Left renal cortex interstitium (tissue), 4 donors: ENCODE data around the gene CDC42EP1. TPM values are rescaled to one million over a fixed set of nuclear protein-coding genes. Genes with fewer than 3 reads are reported as not detected.
A peak's percentile ranks its signal among the peaks of the same experiment; 100 is the strongest.
"Not testable (repeated sequence)": the region's sequence is repeated elsewhere in the genome, so short reads cannot be mapped to it uniquely, and the experiment has no call there.

Experiments
- DNase-seq, 4 donors: peaks; one replicate each; pipeline ENCODE4 v3.0.0-alpha.2; 2013; ENCODE audit warnings: low read depth in 4 of 4, low spot score in 2 of 4, missing footprints in 1 of 4
- polyA plus RNA-seq, 4 donors: library from polyadenylated mRNA; unstranded; fragments of 120-200 nt; gene quantifications; one replicate each; pipeline ENCODE4 v1.2.1, GENCODE V29; 2013; ENCODE audit not compliant: insufficient read length in 4 of 4

The CDC42EP1 gene
- polyA plus RNA-seq, 4 donors, result 35.5 to 81.5 (median 52.2) TPM

DNA sequence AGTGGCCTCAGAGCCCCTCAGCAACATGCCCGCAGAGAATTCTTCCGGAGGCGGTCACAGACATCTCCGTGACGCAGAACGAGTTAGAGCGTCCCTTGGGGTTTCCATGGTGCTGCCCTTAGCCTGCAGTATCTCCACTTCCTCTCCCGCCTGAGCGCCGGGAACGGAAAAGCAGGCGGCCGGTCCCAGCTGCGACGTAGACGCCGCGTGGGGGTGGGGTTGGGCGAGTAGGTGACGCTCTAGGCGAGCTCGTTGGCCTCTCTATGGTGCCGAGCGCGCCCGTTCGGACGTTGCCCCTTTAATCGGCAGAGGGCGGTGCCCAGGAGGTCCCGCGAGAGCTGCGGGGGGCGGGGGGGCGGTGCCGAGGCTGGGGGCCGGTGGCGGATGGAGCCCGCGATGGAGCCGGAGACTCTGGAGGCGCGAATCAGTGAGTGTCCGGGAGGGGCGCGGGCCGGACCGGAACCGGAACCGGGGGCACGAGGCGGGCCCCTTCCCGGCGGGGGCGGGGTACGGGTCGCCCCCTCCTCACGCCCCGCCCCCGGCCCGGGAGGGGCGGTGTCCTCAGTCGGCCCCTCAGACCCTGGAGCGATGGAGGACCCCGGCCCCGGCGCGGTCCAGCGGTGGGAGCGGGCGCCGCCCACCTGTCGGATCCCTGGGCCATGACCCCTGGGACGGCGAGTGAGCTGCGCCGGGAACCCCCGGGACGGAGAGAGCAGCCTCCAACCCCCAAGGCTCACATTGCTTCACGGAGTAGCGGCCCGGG lies 48.4 kb downstream of the CDC42EP1 start, which contains the start of gene GGA1:
TSS of gene GGA1 (plus strand) at position 358 of the 763 bp plus-strand sequence. CDS start at position 385, 27 bp downstream.
- DNase-seq, result peak; percentile 93 to 97 (median 94)

DNA sequence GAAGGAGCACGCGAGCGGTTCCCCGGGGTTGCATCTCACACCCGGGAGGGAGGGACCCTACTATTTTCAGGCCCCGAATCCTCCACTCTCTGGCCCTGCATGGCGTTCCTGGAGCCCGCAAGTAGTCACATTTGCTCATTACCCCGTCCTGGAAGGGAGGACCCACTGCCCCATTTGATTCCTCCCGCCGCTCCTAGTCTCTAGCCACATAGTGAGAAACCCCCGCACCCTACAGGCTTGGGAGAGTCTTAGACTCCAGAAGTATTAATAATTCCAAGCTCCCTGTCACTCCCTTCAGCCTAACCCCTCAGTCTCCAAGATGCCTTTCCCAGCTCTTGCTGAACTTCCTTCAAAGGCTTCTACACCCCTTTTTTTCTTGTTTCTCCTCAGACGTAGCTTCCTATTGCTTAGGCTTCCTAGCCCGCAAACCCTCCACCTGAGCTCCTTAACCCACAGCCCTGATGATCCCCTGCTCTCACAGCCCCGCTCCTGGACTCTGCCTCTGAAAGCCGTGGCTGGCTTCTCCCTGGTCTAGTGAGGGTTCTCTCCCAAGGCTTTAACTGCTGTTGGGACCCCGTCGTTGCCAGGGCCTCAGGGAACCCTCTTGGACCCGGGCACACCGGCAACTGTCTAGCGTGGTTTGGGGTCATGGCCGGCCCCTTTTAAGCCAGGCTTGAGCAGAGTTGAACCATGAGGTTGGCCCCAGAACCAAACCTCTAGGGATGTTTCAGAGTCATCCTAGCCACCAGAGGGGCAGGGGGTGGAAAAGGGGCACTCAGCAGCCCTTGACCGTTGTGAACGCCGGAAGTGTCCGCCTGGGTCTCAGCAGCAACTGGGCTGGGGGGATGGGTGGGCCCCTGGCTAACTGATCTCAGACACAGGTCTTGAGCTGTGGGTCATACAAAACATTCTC lies 49.2 kb downstream of the CDC42EP1 start:
- DNase-seq, result no peak

DNA sequence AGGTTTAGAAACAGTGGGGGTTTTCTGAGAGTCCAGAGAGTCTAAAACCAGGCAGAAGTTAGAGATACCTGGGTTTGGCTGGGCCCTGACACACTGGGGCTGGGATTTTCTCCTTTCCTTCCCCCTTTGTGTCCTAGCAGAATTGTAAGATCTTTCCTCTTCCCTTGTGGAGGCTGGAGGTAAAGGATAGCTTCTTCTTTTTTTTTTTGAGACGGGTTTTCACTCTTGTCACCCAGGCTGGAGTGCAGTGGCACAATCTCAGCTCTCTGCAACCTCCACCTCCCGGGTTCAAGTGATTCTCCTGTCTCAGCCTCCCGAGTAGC lies 49.8 kb downstream of the CDC42EP1 start:
- not testable (repeated sequence) for DNase-seq

DNA sequence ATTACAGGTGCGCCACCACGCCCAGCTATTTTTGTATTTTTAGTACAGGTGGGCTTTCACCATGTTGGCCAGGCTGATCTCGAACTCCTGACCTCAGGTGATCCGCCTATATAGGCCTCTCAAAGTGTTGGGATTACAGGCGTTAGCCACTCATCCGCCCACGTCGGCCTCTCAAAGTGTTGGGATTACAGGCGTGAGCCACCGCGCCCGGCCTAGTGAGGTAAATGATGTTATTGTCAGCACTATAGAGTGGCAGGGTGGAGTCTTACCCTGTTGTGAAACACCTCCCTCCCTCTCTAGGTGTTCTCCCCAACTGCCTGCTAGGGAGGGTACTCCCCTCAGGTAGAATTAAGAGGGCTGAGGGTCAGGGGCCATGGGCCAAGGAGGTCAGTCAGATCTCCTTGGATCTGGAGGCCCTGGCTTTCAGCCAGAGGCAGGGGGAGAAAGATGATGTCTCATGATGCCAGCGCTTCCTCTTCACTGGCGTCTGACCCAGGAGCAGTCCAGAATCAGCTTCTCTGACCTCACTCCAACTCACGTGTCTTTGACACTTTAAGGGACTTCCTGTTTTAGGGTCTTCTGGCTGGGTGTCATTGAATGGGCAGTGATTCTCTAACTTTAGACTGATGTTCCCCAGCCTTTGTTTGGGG lies 50.3 kb downstream of the CDC42EP1 start:
- no peak for DNase-seq

DNA sequence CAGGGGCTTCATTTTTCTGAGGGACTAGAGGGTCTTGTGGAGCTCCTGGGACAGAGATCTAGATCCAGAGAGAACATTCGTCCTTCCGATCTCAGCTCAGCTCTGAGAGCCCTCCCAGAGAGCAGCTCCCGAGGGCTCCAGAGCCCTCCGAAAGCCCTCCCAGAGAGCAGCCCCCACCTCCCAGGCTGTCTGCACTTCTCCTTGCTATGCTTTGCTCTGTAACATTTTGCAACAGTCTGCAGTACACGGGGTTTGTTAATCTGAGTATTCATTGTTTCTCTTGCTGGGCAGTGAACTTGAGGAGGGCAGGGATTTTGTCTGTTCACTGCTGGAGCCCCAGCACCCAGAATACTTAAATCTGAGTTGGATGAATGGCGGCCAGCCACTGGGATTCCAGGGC lies 50.9 kb downstream of the CDC42EP1 start:
- DNase-seq, result no peak

DNA sequence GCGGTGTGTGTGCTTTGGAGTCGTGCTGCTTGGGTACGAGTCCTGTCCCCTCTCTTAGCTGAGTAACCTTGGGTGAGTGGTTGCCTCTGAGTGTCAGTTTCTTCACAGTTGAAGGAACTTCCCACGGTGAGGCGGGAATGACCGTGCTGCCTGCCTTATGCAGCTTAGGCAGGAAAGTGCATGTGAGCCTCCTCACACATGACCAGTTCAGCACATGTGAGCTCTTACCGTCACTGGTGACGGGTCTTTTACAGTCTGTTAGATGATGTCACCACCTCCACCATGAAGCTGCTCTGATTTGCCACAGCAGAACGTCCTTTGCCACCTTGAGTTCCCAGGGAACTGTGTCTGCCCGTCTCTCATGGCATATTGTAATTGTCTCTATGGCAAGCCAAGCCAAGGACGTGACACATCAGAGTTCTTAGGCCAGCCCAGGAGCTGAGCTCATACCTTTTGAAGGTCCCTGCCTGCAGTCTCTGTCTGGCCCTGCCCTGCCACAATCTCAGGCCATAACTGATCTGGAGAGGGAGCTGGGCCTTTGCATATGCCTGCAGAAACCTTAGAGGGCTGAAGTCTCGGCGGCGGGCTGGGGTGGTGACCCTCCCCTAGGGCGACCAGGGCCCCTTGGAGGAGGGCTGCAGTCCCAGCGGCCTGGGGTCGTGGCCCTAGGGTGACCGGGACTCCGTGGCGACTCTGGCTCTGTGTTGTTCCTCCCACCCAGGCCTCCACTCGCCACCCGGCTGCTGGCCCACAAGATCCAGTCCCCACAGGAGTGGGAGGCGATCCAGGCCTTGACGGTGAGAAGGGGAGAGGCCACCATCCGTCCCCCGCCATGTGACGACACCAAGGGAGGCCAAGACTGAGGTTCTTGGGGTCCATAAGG lies 56.2 kb downstream of the CDC42EP1 start:
- no peak for DNase-seq

DNA sequence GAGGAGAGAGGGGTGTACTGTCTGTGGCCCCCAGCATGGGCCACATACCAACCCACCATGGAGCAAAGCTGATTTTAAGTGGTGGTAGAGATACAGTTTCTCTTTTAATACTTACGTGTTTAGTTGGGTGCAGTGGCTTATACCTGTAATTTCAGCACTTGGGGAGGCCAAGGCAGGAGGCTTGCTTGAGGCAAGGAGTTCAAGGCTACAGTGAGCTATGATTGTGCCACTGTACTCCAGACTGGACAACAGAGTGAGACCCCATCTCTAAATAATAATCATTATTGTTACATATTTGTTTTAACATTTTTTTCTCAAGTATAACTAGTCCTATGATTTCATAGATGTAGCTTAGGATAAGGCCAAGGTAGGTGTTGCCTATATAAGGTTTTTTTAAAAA lies 57.2 kb downstream of the CDC42EP1 start:
- no peak for DNase-seq

DNA sequence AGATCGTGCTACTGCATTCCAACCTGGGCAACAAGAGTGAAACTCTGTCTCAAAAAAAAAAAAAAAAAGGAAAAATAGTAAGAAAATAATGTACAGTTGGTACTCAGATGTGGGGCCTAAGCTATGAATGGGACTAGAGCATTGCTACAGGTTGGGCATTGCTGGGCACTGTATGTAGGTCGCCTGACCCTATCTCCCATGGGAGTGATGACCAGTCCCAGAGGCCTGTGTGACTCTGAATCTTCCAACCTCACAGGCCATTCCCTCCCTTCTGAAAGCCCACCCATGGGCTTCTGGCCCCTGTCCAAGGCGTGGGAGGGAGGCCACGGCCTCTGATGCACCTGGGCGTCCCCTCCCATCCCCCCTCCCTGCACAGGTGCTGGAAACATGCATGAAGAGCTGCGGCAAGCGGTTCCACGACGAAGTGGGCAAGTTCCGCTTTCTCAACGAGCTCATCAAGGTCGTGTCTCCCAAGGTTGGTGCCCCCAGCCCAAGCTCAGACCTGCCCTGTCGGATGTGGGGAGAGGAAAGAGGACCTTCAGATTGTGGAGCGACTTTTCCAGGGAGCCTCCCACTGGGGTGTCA lies 57.9 kb downstream of the CDC42EP1 start:
- no peak for DNase-seq

DNA sequence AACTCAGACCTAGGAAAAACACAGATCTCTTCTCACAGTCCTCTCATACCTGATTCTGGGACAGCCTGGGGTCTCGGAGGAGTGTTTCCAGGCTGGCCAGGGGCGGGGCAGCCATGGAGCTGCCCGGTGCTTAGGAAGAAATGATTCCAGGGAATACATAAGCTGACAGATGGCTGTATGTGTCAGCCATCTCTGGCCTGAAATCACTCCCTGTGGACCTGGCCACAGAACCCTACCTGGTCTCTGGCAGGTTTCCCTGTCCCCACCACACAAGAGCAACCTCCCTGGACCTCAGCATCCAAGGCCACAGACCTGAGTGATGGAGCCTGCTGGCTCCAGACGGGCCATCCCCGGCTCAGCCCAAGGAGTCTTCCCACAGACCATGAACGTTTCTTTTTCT lies 58.4 kb downstream of the CDC42EP1 start:
- DNase-seq, result no peak

Other genes starting within 250 kb of the CDC42EP1 start
- gene ELFN2, start 133.0 kb upstream of the CDC42EP1 start, polyA plus RNA-seq, result 1 to 10 TPM in 3 of 4 donors, under 1 TPM in 1; 0.92 to 1.9 (median 1.7) TPM
- gene MFNG, start 74.1 kb upstream of the CDC42EP1 start, polyA plus RNA-seq, result 10 to 100 TPM in 2 of 4 donors, 1 to 10 TPM in 2; 6.6 to 10.7 (median 9.1) TPM
- 10 to 100 TPM; 15.8 to 27.6 (median 24.9) TPM for gene CARD10, start 41.1 kb upstream of the CDC42EP1 start, polyA plus RNA-seq
- 10 to 100 TPM; 28.3 to 39.0 (median 32.8) TPM for gene LGALS2, start 19.6 kb downstream of the CDC42EP1 start, polyA plus RNA-seq
- gene GGA1, start 48.4 kb downstream of the CDC42EP1 start, polyA plus RNA-seq, result 10 to 100 TPM; 38.4 to 79.0 (median 61.9) TPM
- gene SH3BP1, start 79.2 kb downstream of the CDC42EP1 start, polyA plus RNA-seq, result 10 to 100 TPM; 19.8 to 24.8 (median 22.3) TPM
- 10 to 100 TPM; 16.7 to 22.7 (median 18.4) TPM for gene PDXP, start 98.2 kb downstream of the CDC42EP1 start, polyA plus RNA-seq
- gene LGALS1, start 115.2 kb downstream of the CDC42EP1 start, polyA plus RNA-seq, result 100 to 1,000 TPM; 370 to 614 (median 396) TPM
- 10 to 100 TPM; 17.2 to 27.0 (median 23.9) TPM for gene NOL12, start 125.9 kb downstream of the CDC42EP1 start, polyA plus RNA-seq
- 10 to 100 TPM; 63.9 to 92.2 (median 79.9) TPM for gene TRIOBP, start 136.6 kb downstream of the CDC42EP1 start, polyA plus RNA-seq
- 10 to 100 TPM; 11.5 to 18.1 (median 15.5) TPM for gene GCAT, start 247.5 kb downstream of the CDC42EP1 start, polyA plus RNA-seq